DMS 273 (cell line): ENCODE results near the gene IFNGR1.
"Not testable (repeated sequence)": the region's sequence is repeated elsewhere in the genome, so short reads cannot be mapped to it uniquely, and the experiment has no call there.

Experiments
- DNase-seq: peaks from one replicate; lab custom pipeline; 2025; ENCODE audit not compliant: unreplicated experiment; lab: John Stamatoyannopoulos, UW

IFNGR1 gene

DNA sequence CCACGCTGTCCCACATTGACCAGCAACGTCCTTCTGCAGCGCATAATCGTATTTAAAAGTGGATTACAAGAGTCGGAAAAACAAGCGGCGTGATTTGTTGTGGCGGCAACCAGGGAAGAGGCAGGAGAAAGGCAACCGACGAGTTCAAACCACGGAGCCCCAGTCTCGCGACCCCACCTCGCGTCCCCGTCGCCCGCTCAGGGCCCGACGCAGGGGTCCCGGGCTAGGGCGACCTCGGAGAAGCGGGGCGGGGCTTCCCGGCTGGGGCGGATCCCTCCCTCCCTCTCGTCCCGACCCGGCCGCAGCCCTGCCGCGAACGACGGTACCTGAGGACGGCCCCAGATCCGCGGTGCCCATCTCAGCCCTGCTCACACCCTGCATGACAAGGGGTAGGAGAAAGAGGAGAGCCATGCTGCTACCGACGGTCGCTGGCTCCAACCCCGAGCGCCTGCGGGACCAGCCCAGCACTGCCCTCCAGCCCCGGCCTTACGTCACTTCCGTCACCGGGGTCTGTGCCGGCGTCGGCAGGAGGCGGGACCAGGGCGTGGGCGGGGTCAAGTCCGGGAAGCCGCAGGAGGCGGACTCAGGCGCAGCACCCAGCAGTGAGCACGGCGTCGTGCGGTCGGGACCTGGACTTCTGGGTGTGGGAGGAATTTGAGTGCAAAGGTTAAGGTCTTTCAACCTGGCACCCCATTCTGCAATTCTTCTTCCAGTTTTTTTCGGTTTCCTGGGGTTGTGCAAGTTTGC lies at the start of gene IFNGR1:
Gene IFNGR1, minus strand, starts transcription at position 469 of the 747 bp plus-strand sequence. Its CDS starts 58 bp downstream, at position 411.
- peak; percentile 96 for DNase-seq

DNA sequence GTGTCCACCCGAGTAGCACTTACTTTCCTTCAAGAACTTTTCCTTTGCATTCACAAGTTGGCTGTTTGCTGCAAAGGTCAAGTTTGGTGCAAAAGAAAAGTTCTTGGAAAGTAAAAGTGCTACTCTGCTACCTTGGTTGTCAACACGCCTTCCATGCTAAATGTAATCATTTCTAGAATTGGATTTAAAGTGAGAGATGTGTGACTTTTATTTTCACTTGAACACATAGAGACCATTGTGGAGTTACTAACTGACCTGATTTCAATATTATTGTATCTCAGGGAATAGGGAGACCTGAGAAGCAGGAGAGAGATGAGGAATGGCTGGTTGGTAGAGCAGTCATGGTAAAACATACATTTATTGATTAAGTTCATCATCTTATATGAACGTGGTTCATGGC lies 49.7 kb upstream of the IFNGR1 start:
- no peak for DNase-seq

DNA sequence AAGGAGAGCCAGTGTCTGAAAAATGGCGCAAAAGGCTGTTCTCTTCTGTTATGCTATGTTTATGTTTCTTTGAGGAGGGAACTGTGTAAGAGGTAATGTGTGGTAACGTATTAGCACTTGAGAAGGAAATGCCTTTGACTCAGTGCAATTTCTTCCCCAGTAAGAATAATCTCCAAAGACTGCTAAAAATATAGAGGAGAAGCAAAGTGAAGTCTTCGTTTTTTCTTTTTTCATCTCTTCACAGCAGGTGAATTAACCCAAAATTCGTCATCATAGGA lies 47.1 kb upstream of the IFNGR1 start:
- DNase-seq, result no peak

DNA sequence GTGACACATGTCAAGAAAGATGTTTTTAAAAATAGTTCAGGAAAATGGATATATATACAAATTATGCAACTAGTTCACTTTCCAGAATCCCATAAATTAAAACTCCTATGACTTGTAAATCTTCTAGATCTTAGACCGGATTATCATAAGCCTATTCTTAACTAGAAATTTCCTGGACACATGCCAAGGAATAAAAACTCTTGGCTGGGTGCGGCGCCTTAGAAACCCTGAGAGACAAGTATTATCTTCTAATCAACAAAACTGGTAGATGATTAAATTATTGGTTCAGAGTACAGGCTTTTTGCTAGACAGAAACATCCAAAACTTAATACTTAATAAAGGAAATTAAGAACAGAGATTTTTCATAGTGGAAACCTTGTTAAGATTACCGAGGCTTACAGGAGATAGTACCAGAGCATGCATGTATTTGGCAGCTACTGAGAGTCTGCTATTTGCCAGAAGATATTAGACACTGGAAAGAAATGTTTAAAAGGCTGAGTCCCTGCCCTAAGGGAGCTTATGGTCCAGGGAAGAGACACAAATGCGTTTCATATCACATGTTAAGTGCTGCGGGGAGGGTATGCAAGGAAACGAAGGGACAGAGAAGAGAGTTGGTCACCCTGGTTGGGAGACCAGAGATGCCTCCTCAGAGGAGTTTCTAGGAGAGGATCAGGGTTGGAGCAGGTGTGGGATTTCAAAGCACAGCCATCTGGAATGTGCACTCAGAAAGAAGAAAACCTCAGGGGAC lies 46.5 kb upstream of the IFNGR1 start:
- DNase-seq, result peak; percentile 37

DNA sequence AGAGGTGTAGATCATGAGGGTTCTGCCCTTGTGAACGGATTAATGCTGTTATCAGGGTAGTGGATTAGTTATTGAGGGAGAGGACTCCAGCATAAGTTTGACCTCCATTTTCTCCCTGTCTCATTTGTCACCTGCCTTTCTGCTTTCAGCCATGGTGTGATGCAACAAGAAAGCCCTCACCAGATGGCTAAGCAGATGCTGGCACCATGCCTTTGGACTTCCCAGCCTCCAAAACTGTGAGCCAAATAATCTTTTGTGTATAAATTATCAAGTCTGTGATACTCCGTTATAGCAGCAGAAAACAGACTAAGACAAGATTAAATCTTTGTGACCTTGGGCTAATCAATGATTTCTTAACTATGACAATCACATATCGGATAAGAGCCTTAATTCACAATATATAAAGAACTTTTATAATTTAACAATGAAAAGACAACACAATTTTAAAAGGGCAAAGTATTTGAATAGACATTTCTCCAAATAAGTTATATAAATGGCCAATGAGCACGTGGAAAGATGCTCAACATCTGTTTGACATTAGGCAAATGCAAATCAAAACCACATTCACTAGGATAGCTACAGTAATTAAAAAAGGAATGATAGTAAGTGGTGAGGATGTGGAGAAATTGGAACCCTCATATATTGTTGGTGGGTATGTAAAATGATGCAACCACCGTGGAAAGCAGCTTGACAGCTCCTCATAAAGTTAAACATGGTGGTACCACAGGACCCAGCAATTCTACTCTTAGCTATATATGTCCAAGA lies 45.3 kb upstream of the IFNGR1 start:
- DNase-seq, result peak; percentile 96

DNA sequence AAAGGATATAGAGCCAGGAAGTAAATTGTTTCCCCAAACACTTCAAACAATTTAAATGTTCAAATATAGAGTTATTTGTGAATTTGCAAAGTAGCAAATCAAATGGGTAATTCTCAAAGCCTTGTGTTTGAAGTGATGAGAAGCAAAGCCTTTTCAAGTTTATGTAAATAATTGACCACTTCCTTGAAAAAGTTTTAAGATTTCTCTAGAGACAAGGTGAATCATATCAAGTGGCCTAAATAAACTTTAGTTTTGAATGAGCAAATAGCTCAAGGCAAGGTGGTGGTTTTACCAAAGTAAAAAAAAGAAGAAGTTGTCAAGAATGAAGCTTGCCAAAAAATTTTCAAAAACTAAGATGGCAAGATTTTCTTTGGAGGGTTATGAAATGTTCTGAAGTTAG lies 42.6 kb upstream of the IFNGR1 start:
- no peak for DNase-seq

DNA sequence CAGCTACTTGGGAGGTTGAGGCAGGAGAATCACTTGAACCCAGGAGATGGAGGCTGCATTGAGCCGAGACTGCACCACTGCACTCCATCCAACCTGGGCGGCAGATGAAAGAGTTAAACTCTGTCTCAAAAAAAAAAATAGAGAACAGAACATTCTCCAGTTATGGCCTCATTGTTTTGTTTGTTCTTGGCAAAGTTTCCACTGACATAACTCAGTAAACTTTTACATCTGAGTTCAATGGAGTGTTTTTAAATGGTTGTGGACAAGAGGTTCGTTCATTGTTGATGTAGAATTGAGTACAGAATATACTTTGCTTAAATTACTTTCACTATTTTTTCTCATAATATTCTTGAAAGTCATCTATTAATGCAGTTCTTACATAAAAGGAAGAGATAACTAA lies 42.2 kb upstream of the IFNGR1 start:
- DNase-seq, result no peak

DNA sequence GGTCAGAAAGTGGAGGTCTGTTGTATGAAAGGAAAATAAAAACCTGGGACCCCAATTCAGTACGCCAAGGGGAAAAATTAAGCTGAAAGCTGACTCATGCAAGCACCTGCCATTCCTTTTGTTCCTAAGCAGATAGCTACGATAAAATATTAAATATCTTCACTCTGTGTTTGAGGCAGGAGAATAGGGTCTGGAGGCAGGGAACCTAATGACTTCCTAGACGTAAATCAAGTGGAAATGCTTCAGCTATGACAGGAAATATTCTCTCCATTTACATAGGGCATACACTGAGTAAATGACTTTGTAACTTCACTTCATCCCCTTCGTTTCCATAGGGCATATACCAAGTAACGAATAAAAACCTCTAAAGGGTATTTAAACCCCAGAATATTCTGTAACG lies 41.0 kb upstream of the IFNGR1 start:
- DNase-seq, result no peak

DNA sequence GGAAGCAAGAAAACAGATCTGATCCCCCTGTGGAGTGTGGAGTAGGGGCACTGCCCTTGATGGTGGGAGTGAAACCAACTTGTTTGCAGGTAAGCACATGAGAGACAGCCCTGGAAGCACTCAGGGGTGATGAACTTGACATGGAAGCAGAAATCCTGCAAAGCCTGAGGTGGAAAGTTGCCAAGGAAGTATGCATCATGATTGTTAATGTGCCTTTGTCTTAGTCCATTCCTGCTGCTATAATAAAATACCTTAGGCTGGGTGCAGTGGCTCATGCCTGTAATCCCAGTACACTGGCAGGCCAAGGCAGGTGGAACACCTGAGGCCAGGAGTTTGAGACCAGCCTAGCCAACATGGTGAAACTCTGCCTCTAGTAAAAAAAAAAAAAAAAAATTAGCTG lies 40.2 kb upstream of the IFNGR1 start:
- DNase-seq, result no peak

DNA sequence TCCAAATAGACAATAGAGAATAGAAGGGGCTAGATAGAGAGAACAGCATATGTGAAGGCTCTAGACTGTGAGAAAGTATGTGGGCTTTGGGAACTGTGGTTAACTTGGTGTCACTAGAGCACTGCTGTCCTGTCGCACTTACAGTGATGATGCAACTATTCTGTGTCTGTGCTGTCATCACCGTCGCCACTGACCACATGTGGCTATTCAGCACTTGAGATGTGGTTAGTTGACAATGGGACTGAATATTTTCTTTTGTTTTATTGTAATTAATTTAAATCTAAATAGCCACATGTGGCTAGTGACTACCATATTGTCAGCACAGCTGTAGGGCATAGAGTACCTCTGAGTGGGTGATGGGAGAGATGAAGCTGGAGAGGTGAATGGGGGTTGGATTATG lies 39.0 kb upstream of the IFNGR1 start:
- no peak for DNase-seq

DNA sequence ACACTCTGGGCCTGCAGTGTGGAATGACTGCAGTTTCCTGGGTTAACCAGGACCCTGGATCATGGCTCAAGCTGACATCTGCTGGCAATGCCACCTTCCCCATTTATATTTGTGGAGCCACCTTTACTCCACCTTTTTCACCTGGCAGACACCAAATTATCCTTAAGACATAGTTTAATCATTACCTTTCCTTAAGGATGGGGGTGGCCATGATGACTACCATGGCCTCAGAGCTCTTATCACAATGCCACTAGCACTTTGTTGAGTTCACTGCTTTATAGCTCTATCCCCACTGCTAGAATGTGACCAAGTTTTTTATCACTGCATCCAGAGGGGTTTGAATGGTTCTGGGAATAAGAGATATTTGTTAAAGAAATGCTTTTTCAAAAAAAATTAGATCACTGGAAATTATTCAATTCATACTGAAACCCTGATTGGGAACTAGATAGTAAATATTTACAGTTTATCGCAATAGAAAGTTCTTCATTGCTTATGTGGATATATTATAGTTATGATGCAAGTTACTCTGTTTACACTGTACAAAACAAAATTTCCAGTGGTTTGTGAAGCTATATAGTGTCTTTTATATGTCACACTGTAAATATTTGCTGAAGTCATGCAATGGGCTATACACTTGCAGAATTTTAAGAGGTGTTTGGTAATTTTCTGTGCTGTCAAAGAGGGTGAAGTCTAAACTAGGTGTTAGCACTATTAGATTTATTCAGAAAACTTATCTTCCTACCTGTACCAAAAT lies 37.3 kb upstream of the IFNGR1 start:
- no peak for DNase-seq

DNA sequence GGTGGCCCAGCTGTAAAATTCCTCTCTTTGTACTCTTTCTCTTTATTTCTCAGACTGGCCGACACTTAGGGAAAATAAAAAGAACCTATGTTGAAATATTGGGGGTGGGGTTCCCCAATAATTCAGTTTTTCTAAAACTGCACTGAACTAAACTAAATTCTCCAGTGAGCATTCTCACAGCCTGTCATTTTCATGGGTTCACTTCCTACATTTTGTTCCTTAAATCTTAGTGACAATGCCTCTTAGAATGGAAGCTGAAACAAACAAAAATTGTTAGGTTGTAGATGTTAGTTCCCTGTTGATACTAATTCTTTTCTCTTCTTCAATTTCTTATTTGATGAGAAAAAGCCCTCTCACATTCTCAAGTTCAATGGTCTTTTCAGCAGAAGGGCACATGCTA lies 35.8 kb upstream of the IFNGR1 start:
- no peak for DNase-seq

DNA sequence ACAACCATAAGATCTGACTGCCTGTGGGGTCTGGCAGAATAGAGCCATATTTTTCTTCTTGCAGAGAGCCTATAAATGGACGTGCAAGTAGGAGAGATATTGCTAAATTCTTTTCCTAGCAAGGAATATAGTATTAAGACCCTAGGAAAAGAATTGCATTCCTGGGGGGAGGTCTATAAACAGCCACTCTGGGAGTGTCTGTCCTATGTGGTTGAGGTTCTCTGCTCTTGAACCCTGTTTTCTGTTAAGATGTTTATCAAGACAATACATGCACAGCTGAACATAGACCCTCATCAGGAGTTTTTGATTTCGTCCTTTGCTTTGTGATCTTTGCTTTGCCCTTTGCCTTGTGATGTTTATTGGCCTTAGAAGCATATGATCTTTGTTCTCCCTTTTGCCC lies 35.2 kb upstream of the IFNGR1 start:
- DNase-seq, result not testable (repeated sequence)

DNA sequence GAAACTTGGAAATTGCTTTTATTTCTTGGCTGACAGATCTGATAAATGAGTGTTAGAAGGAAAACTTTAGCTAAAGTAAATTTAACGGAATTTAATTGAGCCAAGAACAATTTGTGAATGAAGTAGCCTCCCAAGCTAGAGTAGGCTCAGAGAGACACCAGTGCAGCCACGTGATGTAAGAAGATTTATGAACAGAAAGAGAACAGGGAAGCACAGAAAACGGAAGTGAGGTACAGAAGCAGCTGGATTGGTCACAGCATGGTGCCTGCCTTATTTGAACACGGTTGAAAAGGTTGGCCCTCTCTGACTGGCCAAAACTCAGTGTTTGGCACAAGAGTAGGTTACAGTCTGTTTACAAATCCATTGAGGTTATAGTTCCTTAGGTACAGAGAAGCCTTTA lies 29.5 kb upstream of the IFNGR1 start:
- no peak for DNase-seq

DNA sequence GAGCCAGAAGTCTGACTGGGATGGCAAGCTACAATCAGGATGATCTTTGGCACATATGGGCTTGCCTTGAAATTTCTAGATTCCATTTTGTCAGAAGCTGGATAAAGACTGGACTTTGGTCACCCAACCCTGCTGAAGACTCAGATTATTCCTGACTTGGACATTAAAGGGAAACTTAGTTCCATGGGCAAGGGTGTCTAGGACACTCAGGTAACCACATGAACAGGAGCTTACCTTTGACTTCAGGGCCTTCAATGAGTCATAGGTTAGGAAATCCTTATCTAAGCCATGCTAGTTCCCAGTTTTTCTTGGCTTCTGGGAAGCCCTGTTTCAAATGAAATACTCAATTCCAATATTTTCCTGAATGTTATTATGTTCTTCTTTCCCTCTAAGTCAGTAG lies 28.5 kb upstream of the IFNGR1 start:
- DNase-seq, result no peak

DNA sequence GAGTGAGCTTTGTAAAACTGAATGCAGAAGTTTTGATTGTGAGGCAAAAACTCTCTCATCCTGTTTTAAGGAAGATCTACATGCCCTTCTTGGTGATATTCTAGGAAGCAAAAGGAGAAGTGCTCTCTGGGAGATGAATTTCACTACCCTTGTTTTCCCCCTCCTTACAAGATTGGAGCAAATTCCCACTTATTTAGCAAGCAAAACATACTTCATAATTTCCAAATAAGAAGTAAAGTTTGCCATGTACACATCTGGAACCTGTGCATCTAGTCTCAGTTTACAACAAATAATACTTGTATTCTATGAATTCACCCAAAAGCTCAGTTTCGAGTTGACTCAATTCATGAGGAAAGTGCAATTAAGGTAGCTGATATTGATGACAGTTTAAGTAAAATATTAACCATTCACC lies 27.6 kb upstream of the IFNGR1 start:
- no peak for DNase-seq

DNA sequence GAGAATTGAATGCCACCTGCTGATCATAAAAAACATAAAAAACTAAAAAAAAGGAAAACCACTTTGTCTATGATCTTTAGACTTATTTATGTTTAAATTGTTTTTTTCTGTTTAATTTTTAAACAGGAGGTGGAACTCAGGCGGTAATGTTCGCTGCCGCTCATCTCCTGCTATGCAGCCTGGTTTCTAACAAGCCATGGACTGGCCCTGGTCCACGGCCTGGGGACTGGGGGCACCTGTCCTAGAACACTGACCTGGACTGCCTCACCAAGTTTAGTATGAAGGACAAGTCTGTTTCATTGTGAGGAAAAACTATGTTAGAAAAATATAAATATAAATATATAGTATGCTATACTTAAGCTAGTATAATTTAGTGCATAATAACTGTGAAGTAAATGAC lies 27.0 kb upstream of the IFNGR1 start:
- no peak for DNase-seq

DNA sequence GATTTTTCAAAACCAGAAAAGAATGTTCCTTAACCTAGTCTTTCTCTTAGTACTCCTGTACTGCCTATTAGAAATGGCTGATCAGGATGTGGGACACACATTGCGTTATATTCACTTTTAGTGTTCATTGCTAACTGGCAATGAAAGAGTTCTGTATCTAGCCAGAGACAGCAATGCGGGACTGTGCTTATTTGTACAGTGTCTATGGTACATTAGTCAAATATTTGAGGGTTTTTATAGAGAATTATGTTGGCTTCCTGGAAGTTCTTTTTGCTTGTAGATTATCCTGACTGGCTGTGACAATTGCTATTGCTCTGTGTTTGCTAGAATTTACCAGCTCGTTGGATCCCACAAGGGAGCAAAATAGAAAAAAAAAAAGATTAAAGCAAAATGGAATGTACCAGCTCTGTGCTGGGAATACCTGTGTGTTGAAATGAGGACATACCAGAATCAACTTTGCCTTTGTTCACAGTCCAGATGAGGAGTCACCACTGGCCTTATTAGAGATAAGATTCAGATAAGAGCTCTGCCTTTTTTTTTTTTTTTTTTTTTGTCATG lies 22.4 kb upstream of the IFNGR1 start:
- no peak for DNase-seq

DNA sequence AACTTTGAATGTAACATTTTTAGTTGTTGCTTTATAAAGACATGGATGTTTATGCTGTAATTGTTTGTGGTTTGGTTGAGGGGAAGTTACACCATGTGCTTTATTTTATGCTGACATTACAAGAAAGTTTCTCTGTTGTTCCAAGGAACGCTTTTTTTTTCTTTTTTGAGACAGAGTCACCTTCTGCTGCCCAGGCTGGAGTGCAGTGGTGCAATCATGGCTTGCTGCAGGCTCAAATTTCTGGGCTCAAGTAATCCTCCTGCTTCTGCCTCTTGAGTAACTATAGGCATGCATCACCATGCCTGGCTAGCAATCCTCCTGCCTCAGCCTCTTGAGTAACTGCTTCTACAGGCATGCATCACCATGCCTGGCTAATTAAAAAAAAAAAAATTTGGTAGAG lies 21.0 kb upstream of the IFNGR1 start:
- no peak for DNase-seq

DNA sequence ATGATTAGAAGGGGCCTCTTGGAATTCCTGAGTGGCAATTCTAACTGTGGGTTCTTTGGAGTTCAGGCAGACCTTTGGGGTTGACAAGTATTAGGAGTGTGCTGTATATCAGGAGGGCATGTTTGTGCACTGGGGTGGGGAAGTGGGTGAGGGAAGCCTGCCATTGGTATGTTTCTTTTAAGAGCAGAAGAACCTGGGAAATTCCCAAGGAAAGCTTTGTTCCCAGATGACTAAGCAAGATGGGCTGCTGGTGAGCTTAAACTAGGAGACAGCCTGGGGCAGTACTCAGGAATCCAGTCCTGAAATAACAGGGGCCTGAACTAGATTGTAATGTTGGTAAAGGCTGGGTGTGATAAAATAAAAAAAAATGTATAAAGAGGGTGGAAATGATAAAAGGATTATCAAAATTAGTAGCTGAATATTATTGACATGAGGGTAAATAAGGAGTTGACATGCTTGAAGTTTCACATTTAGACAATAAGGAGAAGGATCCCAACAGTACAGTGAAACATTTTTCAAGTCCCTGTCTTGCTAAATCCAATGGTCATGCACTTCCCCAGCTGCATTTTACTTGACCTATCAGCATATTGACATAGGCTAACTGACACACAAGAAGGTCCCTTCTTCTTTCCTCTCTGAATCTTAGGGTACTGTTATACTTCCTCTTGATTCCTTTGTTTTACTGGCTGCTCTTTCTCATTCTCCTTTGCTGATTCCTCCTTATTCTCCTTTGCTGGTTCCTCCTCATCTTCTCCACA lies 18.4 kb upstream of the IFNGR1 start:
- DNase-seq, result no peak
